HG03064 (cell line): ENCODE data around the gene DSC2.
"Not testable (repeated sequence)": the region's sequence is repeated elsewhere in the genome, so short reads cannot be mapped to it uniquely, and the experiment has no call there.

Experiments used
- ATAC-seq: cut with Tn5 transposase; IDR thresholded peaks from one replicate; pipeline ENCODE4 v1.9.1; 2021; ENCODE audit warnings: low read depth; ENCODE audit not compliant: unreplicated experiment

Gene DSC2

GRCh38 chr18:31102025-31102684 is at the start of gene DSC2:
Gene DSC2 (minus strand): TSS chr18:31102421. CDS start chr18:31101971, 450 bp downstream.
- no peak for ATAC-seq

- no peak for ATAC-seq
Observed at GRCh38 chr18:31149351-31149750, 47.1 kb upstream of the DSC2 start.

GRCh38 chr18:31148600-31148999 is 46.4 kb upstream of the DSC2 start:
- ATAC-seq: no peak

GRCh38 chr18:31146809-31147208 is 44.6 kb upstream of the DSC2 start:
- no peak for ATAC-seq

- no peak for ATAC-seq
Observed at GRCh38 chr18:31143025-31143424, 40.8 kb upstream of the DSC2 start.

- no peak for ATAC-seq
Observed at GRCh38 chr18:31138709-31139108, 36.5 kb upstream of the DSC2 start.

- ATAC-seq: no peak
Observed at GRCh38 chr18:31134988-31135529, 32.8 kb upstream of the DSC2 start.

GRCh38 chr18:31129398-31130115 is 27.3 kb upstream of the DSC2 start:
- ATAC-seq: no peak

GRCh38 chr18:31125878-31126277 is 23.7 kb upstream of the DSC2 start:
- ATAC-seq: no peak

GRCh38 chr18:31123125-31123524 is 20.9 kb upstream of the DSC2 start:
- not testable (repeated sequence) for ATAC-seq

- no peak for ATAC-seq
Observed at GRCh38 chr18:31120594-31120993, 18.4 kb upstream of the DSC2 start.

GRCh38 chr18:31116853-31117595 is 14.8 kb upstream of the DSC2 start:
- no peak for ATAC-seq

- no peak for ATAC-seq
Observed at GRCh38 chr18:31112804-31113203, 10.6 kb upstream of the DSC2 start.

- no peak for ATAC-seq
Observed at GRCh38 chr18:31105733-31106132, 3.5 kb upstream of the DSC2 start.

GRCh38 chr18:31104444-31104843 is 2.2 kb upstream of the DSC2 start:
- ATAC-seq: no peak

- no peak for ATAC-seq
Observed at GRCh38 chr18:31103423-31103822, 1.2 kb upstream of the DSC2 start.

- ATAC-seq: no peak
Observed at GRCh38 chr18:31102941-31103340, 720 bp upstream of the DSC2 start.

- ATAC-seq: no peak
Observed at GRCh38 chr18:31101183-31102024, 817 bp downstream of the DSC2 start.

GRCh38 chr18:31100436-31101182 is 1.6 kb downstream of the DSC2 start:
- ATAC-seq: no peak
